ENCODE measurements around the gene PHF20. TPM values are rescaled to one million over a fixed set of nuclear protein-coding genes. Genes with fewer than 3 reads are reported as not detected.

PHF20 gene
- total RNA-seq, 4 donors from 2014 or later = 13.6 to 33.2 (median 16.6) TPM

DNA sequence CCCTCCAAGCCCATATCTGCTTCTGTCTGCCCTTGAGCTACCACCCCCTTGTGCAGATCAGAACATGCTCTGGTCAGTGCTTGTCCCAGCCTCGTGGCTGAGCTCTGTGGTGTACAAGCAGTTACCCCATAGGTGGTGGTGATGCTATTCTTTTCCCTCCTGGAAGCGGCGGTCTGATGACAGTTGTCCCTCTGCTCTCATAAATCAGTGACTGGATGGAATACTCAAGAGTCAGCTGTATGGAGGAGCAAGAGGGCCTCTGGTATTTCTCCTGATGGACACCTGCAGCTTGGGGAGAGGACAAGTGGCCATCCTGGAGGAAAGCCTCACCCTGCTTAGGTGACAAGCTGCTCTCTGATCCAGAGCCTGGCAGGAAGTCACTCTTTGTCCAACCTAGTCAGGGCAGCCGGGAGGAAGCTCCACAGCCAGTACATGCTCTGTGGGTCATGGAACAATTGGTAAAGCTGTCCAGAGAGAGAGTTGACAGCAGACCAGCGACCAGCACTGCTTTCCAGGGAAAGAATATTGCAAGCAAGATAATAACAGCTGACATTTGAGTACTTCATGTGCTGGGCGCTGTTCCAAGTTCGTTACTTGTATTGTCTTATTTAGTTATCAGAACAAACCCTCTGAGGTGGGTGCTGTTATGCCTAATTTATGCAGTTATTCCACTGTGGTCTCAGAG is 135.3 kb downstream of the PHF20 start:
- Histone ChIP-seq H3K27me3 (no peaks in the 10 kb centered on the region), H3K27ac (no peak overlapping the region), H3K4me1 (peaks cover 0 to 2% (median 0%) of the 10 kb centered on the region in 3 donors), H3K36me3 (peaks cover 0 to 60% (median 6%) of the 10 kb centered on the region in 3 donors), H3K9me3 (no peaks in the 10 kb centered on the region), H3K4me3 (no peak overlapping the region)
- intact Hi-C loops (cut with DNase I) = no loop called here
- DNase-seq = no peak
- WGBS, 2 donors = 83% methylated on average over 4 to 7 of the region's 7 CpGs
- no peak for TF ChIP-seq POLR2A (IDR thresholded peaks at IDR 0.05)
- TF ChIP-seq, protein P1, sequence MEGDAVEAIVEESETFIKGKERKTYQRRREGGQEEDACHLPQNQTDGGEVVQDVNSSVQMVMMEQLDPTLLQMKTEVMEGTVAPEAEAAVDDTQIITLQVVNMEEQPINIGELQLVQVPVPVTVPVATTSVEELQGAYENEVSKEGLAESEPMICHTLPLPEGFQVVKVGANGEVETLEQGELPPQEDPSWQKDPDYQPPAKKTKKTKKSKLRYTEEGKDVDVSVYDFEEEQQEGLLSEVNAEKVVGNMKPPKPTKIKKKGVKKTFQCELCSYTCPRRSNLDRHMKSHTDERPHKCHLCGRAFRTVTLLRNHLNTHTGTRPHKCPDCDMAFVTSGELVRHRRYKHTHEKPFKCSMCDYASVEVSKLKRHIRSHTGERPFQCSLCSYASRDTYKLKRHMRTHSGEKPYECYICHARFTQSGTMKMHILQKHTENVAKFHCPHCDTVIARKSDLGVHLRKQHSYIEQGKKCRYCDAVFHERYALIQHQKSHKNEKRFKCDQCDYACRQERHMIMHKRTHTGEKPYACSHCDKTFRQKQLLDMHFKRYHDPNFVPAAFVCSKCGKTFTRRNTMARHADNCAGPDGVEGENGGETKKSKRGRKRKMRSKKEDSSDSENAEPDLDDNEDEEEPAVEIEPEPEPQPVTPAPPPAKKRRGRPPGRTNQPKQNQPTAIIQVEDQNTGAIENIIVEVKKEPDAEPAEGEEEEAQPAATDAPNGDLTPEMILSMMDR (IDR thresholded peaks at IDR 0.05) = no peak

DNA sequence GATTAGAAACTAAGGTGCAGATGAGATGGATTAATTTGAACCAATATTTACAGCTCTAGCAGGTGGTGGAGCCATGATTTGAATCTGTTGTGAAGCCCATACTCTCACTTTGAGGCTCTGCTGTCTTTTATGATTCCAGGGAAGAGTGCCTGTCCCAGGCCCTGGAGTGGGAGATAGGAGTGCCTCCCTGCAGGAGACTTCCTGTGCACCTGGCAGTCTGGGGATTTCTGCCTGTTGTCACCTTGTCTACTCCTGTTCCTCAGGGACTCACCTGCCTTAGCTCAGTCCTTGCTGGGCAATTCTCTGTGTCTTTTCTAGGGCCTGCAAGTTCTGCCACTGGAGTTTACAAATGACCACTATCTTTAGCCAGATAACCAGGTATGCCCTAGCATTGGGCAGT is 136.2 kb downstream of the PHF20 start:
- H3K27me3 ChIP-seq = no peaks in the 10 kb centered on the region
- intact Hi-C loops (cut with DNase I) = no loop called here
- no peak overlapping the region for H3K27ac ChIP-seq
- H3K36me3 ChIP-seq = peaks cover 0 to 69% (median 6%) of the 10 kb centered on the region in 3 donors
- no peak overlapping the region for H3K4me3 ChIP-seq
- H3K4me1 ChIP-seq = no peaks in the 10 kb centered on the region
- no peak for TF ChIP-seq POLR2A (IDR thresholded peaks at IDR 0.05)
- TF ChIP-seq, protein P1 (IDR thresholded peaks at IDR 0.05) = no peak
- no peaks in the 10 kb centered on the region for H3K9me3 ChIP-seq
- no peak for DNase-seq

DNA sequence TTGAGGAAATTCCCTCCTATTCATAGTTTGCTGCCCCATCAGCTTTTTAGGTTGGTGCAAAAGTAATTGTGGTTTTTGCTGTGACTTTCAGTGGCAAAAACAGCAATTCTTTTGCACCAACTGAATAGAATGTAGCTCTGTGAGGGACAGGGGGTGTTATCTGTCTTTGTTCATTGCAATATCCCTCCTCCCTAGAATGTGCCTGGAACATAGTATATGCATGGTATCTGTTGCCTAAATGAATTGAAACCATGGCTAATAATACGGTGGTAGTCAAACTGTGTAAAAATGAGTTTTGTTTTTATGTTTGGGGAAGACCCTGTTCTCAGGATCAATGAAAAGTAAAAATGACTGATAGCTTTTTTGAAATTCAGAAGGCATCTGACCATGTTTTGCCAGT is 137.4 kb downstream of the PHF20 start:
- TF ChIP-seq, protein P1 (IDR thresholded peaks at IDR 0.05) = no peak
- TF ChIP-seq POLR2A (IDR thresholded peaks at IDR 0.05) = no peak
- Histone ChIP-seq H3K36me3 (peaks cover 5 to 80% (median 6%) of the 10 kb centered on the region in 3 donors), H3K27ac (no peak overlapping the region), H3K4me1 (no peaks in the 10 kb centered on the region), H3K27me3 (no peaks in the 10 kb centered on the region), H3K9me3 (no peaks in the 10 kb centered on the region), H3K4me3 (no peak overlapping the region)
- 86 to 89% methylated on average over 1 of the region's 1 CpG for whole genome bisulfite sequencing, 2 donors
- intact Hi-C loops (cut with DNase I) = no loop called here
- no peak for DNase-seq

DNA sequence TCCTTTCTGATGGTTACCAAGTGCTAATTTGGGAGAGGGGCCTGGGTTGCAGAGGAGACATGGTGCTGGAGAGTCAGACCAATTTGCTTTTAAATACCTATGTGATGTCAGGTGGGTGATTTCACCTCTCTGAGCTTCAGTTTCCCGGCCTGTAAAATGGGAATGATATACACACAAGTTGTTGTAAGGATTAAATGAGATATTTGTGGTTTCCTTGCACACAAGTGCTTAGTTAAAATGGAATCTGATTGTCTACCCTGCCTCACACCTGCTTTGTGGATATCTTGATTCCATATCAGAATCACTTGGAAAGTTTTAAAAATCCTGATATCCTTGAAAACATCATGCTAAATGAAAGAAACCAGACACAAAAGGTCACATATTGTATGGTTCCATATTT is 138.0 kb downstream of the PHF20 start:
- H3K27ac ChIP-seq = no peak overlapping the region
- WGBS, 2 donors = 86 to 100% methylated on average over 1 of the region's 1 CpG
- TF ChIP-seq POLR2A (IDR thresholded peaks at IDR 0.05) = no peak
- TF ChIP-seq, protein P1 (IDR thresholded peaks at IDR 0.05) = no peak
- no peaks in the 10 kb centered on the region for H3K4me1 ChIP-seq
- H3K4me3 ChIP-seq = no peak overlapping the region
- H3K27me3 ChIP-seq = no peaks in the 10 kb centered on the region
- DNase-seq = no peak
- no peaks in the 10 kb centered on the region for H3K9me3 ChIP-seq
- intact Hi-C loops (cut with DNase I) = no loop called here
- peaks cover 5 to 85% (median 7%) of the 10 kb centered on the region in 3 donors for H3K36me3 ChIP-seq

DNA sequence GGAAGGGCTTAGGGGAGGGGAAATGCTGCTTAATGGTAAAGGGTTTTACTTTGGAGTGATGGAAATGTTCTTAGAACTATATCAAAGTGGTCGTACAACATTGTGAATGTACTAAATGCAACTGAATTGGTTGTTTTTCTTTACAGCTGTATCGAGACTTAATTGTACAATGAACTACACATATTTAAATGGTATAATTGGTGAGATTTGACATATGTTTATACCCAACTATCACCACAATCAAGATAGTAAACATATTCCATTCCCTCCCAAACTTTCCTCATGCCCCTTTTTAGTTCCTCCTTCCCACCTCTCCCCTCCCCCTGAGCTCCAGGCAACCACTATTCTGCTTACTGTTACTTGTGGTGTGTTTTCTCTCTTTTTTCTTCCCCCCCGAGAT is 138.4 kb downstream of the PHF20 start:
- TF ChIP-seq, protein P1 (IDR thresholded peaks at IDR 0.05) = no peak
- TF ChIP-seq POLR2A (IDR thresholded peaks at IDR 0.05) = no peak
- WGBS, 2 donors = 94 to 95% methylated on average over 3 of the region's 3 CpGs
- Histone ChIP-seq H3K36me3 (peaks cover under 1 to 85% (median 7%) of the 10 kb centered on the region in 3 donors), H3K4me3 (no peak overlapping the region), H3K27me3 (no peaks in the 10 kb centered on the region), H3K27ac (no peak overlapping the region), H3K9me3 (no peaks in the 10 kb centered on the region), H3K4me1 (no peaks in the 10 kb centered on the region)
- no peak for DNase-seq
- intact Hi-C loops (cut with DNase I) = no loop called here

Measured in esophagus squamous epithelium (tissue), 5 donors.